WTC11 (cell line): ENCODE results near the gene SUPT3H. TPM values are rescaled to one million over a fixed set of nuclear protein-coding genes. Genes with fewer than 3 reads are reported as not detected.

Experiments
- ATAC-seq: fragments of 200-7000 bp; cut with Tn5 transposase; 2 replicates; pipeline ENCODE4 v1.10.0; 2021; ENCODE audit warnings: mild to moderate bottlenecking, moderate library complexity
- CTCF ChIA-PET: fragments of 300-600 bp; sonication (Branson Sonifier 250); formaldehyde crosslinking; loops from one replicate; lab custom pipeline; 2021; ENCODE audit warnings: antibody characterized with exemption; lab: Charles Lee
- POLR2A ChIA-PET: fragments of 350-600 bp; sonication (Branson Sonifier 250); formaldehyde crosslinking; loops from one replicate; lab custom pipeline; 2021; ENCODE audit warnings: antibody characterized with exemption; lab: Charles Lee
- DNase-seq: peaks from one replicate; pipeline ENCODE4 v3.0.0; 2021; ENCODE audit warnings: low spot score
- H3K27ac Mint-ChIP-seq: 2 replicates; pipeline ENCODE4 v1.8.0; 2021; ENCODE audit warnings: mixed read lengths
- H3K27me3 Mint-ChIP-seq: 2 replicates; pipeline ENCODE4 v1.8.0; 2021; ENCODE audit warnings: low read depth, mild to moderate bottlenecking, moderate library complexity, mixed read lengths
- H3K36me3 Mint-ChIP-seq: 2 replicates; pipeline ENCODE4 v1.8.0; 2021; ENCODE audit warnings: mixed read lengths
- H3K4me1 Mint-ChIP-seq: 2 replicates; pipeline ENCODE4 v1.8.0; 2022; ENCODE audit warnings: mixed read lengths
- H3K4me3 Mint-ChIP-seq: 2 replicates; pipeline ENCODE4 v1.8.0; 2021; ENCODE audit warnings: mild to moderate bottlenecking, moderate library complexity, mixed read lengths
- H3K9me3 Mint-ChIP-seq: 2 replicates; pipeline ENCODE4 v1.8.0; 2021; ENCODE audit warnings: mixed read lengths
- ELF4 ChIP-seq: sonication (generic); formaldehyde crosslinking; IDR thresholded peaks from 2 replicates; pipeline ENCODE4 v1.8.1; 2022; ENCODE audit warnings: low read depth, mild to moderate bottlenecking, moderate library complexity, missing genetic modification reagents
- EMX1 ChIP-seq: fragments of 250-450 bp; sonication (Bioruptor Pico); IDR thresholded peaks from 2 replicates; pipeline ENCODE4 v1.8.0; 2021; ENCODE audit warnings: mild to moderate bottlenecking
- JAZF1 ChIP-seq: fragments of 250-450 bp; sonication (Bioruptor Pico); IDR thresholded peaks from 2 replicates; pipeline ENCODE4 v1.9.0; 2021; ENCODE audit warnings: moderate library complexity, mild to moderate bottlenecking, inconsistent platforms
- NR2C2 ChIP-seq: sonication (generic); formaldehyde crosslinking; IDR thresholded peaks from 2 replicates; pipeline ENCODE4 v1.8.0; 2022; ENCODE audit warnings: mild to moderate bottlenecking, missing genetic modification reagents
- TEAD1 ChIP-seq: sonication (generic); formaldehyde crosslinking; IDR thresholded peaks from 2 replicates; pipeline ENCODE4 v1.8.0; 2022; ENCODE audit warnings: mild to moderate bottlenecking, missing genetic modification reagents
- TEAD4 ChIP-seq: sonication (generic); formaldehyde crosslinking; IDR thresholded peaks from 2 replicates; pipeline ENCODE4 v1.8.0; 2022; ENCODE audit warnings: mild to moderate bottlenecking, missing genetic modification reagents
- ZNF121 ChIP-seq: sonication (generic); formaldehyde crosslinking; IDR thresholded peaks from 2 replicates; pipeline ENCODE4 v1.8.0; 2023; ENCODE audit warnings: missing genetic modification reagents
- ZNF138 ChIP-seq: sonication (generic); formaldehyde crosslinking; conservative IDR thresholded peaks from 2 replicates; pipeline ENCODE4 v1.8.1; 2022; ENCODE audit warnings: mild to moderate bottlenecking, moderate library complexity, missing genetic modification reagents
- ZNF263 ChIP-seq: sonication (generic); formaldehyde crosslinking; IDR thresholded peaks from 2 replicates; pipeline ENCODE4 v1.8.1; 2022; ENCODE audit warnings: low read depth, mild to moderate bottlenecking, moderate library complexity, missing genetic modification reagents
- ZNF416 ChIP-seq: fragments of 250-450 bp; sonication (Bioruptor Pico); IDR thresholded peaks from 2 replicates; pipeline ENCODE4 v1.9.0; 2021; ENCODE audit warnings: mild to moderate bottlenecking, inconsistent platforms
- ZNF423 ChIP-seq: fragments of 250-450 bp; sonication (Bioruptor Pico); IDR thresholded peaks from 2 replicates; pipeline ENCODE4 v2.1.2; 2022; ENCODE audit warnings: mild to moderate bottlenecking, moderate library complexity
- total RNA-seq: library from RNA; stranded (reverse); gene quantifications from 3 replicates; pipeline ENCODE4 v1.2.3, GENCODE V29; 2021
- TF ChIP-seq, protein P1 (sequence below): sonication (generic); formaldehyde crosslinking; IDR thresholded peaks from 2 replicates; pipeline ENCODE4 v1.8.0; 2022; ENCODE audit warnings: missing genetic modification reagents
- TF ChIP-seq, protein P2 (sequence below): sonication (generic); formaldehyde crosslinking; IDR thresholded peaks from 2 replicates; pipeline ENCODE4 v1.8.1; 2022; ENCODE audit warnings: mild to moderate bottlenecking, missing genetic modification reagents, moderate library complexity, borderline replicate concordance
- TF ChIP-seq, protein P3 (sequence below): sonication (generic); formaldehyde crosslinking; IDR thresholded peaks from 2 replicates; pipeline ENCODE4 v1.8.0; 2022; ENCODE audit warnings: mild to moderate bottlenecking, missing genetic modification reagents
- TF ChIP-seq, protein P4 (sequence below): sonication (generic); formaldehyde crosslinking; IDR thresholded peaks from 2 replicates; pipeline ENCODE4 v1.8.1; 2022; ENCODE audit warnings: mild to moderate bottlenecking, moderate library complexity, missing genetic modification reagents
- TF ChIP-seq, protein P5 (sequence below): sonication (generic); formaldehyde crosslinking; IDR thresholded peaks from 2 replicates; pipeline ENCODE4 v1.8.0; 2023; ENCODE audit warnings: missing genetic modification reagents
- TF ChIP-seq, protein P6 (sequence below): sonication (generic); formaldehyde crosslinking; IDR thresholded peaks from 2 replicates; pipeline ENCODE4 v1.8.1; 2022; ENCODE audit warnings: low read depth, missing genetic modification reagents, borderline replicate concordance

Gene SUPT3H
- total RNA-seq, 1 experiment from 2014 or later, result 15.3 TPM

DNA sequence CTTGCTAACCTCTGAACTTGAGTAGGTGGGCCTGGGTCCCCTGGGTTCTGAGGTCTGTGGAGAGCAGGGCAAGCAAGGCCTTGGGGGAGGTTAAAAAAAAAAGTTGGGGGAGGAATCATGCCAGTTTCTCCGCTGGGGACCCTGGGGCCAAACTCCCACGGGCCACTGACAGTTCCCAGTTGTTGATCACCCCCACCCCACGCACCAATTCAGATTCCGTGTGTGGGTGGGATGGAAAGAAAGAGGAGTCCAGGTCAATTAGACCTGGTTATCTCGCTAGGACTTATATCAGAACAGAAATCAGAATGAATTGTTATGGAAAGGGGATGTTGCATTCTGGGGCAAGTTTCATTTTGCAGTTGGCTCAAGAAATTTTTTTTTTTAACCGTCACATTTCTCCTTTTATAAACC, 46.7 kb upstream of the SUPT3H start:
- no peak overlapping the region for H3K27ac Mint-ChIP-seq
- H3K36me3 Mint-ChIP-seq, result no peaks in the 10 kb centered on the region
- H3K4me1 Mint-ChIP-seq, result peaks cover 28% of the 10 kb centered on the region
- no peak for TF ChIP-seq ZNF138
- no peak for TF ChIP-seq NR2C2 (CRISPR knock-in tag)
- TF ChIP-seq ZNF263 (CRISPR knock-in tag), result no peak
- TF ChIP-seq, protein P1, sequence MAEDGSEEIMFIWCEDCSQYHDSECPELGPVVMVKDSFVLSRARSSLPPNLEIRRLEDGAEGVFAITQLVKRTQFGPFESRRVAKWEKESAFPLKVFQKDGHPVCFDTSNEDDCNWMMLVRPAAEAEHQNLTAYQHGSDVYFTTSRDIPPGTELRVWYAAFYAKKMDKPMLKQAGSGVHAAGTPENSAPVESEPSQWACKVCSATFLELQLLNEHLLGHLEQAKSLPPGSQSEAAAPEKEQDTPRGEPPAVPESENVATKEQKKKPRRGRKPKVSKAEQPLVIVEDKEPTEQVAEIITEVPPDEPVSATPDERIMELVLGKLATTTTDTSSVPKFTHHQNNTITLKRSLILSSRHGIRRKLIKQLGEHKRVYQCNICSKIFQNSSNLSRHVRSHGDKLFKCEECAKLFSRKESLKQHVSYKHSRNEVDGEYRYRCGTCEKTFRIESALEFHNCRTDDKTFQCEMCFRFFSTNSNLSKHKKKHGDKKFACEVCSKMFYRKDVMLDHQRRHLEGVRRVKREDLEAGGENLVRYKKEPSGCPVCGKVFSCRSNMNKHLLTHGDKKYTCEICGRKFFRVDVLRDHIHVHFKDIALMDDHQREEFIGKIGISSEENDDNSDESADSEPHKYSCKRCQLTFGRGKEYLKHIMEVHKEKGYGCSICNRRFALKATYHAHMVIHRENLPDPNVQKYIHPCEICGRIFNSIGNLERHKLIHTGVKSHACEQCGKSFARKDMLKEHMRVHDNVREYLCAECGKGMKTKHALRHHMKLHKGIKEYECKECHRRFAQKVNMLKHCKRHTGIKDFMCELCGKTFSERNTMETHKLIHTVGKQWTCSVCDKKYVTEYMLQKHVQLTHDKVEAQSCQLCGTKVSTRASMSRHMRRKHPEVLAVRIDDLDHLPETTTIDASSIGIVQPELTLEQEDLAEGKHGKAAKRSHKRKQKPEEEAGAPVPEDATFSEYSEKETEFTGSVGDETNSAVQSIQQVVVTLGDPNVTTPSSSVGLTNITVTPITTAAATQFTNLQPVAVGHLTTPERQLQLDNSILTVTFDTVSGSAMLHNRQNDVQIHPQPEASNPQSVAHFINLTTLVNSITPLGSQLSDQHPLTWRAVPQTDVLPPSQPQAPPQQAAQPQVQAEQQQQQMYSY (CRISPR knock-in tag), result no peak
- TF ChIP-seq, protein P2, sequence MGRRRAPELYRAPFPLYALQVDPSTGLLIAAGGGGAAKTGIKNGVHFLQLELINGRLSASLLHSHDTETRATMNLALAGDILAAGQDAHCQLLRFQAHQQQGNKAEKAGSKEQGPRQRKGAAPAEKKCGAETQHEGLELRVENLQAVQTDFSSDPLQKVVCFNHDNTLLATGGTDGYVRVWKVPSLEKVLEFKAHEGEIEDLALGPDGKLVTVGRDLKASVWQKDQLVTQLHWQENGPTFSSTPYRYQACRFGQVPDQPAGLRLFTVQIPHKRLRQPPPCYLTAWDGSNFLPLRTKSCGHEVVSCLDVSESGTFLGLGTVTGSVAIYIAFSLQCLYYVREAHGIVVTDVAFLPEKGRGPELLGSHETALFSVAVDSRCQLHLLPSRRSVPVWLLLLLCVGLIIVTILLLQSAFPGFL (CRISPR knock-in tag), result no peak
- no peak for TF ChIP-seq ELF4 (CRISPR knock-in tag)
- TF ChIP-seq, protein P3, sequence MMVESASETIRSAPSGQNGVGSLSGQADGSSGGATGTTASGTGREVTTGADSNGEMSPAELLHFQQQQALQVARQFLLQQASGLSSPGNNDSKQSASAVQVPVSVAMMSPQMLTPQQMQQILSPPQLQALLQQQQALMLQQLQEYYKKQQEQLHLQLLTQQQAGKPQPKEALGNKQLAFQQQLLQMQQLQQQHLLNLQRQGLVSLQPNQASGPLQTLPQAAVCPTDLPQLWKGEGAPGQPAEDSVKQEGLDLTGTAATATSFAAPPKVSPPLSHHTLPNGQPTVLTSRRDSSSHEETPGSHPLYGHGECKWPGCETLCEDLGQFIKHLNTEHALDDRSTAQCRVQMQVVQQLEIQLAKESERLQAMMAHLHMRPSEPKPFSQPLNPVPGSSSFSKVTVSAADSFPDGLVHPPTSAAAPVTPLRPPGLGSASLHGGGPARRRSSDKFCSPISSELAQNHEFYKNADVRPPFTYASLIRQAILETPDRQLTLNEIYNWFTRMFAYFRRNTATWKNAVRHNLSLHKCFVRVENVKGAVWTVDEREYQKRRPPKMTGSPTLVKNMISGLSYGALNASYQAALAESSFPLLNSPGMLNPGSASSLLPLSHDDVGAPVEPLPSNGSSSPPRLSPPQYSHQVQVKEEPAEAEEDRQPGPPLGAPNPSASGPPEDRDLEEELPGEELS, result no peak
- TF ChIP-seq, protein P4, sequence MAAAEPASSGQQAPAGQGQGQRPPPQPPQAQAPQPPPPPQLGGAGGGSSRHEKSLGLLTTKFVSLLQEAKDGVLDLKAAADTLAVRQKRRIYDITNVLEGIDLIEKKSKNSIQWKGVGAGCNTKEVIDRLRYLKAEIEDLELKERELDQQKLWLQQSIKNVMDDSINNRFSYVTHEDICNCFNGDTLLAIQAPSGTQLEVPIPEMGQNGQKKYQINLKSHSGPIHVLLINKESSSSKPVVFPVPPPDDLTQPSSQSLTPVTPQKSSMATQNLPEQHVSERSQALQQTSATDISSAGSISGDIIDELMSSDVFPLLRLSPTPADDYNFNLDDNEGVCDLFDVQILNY (CRISPR knock-in tag), result no peak
- no peak for TF ChIP-seq ZNF423 (CRISPR knock-in tag)
- TF ChIP-seq, protein P5, sequence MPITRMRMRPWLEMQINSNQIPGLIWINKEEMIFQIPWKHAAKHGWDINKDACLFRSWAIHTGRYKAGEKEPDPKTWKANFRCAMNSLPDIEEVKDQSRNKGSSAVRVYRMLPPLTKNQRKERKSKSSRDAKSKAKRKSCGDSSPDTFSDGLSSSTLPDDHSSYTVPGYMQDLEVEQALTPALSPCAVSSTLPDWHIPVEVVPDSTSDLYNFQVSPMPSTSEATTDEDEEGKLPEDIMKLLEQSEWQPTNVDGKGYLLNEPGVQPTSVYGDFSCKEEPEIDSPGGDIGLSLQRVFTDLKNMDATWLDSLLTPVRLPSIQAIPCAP (CRISPR knock-in tag), result no peak
- no peak for TF ChIP-seq TEAD4 (CRISPR knock-in tag)
- TF ChIP-seq ZNF121 (CRISPR knock-in tag), result no peak
- TF ChIP-seq EMX1 (CRISPR knock-in tag), result no peak
- DNase-seq (no peak), ATAC-seq (no peak)
- POLR2A ChIA-PET, result no interaction called here
- peak overlapping the region; percentile 87 for H3K4me3 Mint-ChIP-seq
- H3K9me3 Mint-ChIP-seq, result no peaks in the 10 kb centered on the region
- peaks cover 73% of the 10 kb centered on the region for H3K27me3 Mint-ChIP-seq
- CTCF ChIA-PET, result interaction anchor here (1.2 kb wide), 1 partner anchor 290 kb away, joined by 13 read pairs; no protein-coding TSS in a partner anchor

DNA sequence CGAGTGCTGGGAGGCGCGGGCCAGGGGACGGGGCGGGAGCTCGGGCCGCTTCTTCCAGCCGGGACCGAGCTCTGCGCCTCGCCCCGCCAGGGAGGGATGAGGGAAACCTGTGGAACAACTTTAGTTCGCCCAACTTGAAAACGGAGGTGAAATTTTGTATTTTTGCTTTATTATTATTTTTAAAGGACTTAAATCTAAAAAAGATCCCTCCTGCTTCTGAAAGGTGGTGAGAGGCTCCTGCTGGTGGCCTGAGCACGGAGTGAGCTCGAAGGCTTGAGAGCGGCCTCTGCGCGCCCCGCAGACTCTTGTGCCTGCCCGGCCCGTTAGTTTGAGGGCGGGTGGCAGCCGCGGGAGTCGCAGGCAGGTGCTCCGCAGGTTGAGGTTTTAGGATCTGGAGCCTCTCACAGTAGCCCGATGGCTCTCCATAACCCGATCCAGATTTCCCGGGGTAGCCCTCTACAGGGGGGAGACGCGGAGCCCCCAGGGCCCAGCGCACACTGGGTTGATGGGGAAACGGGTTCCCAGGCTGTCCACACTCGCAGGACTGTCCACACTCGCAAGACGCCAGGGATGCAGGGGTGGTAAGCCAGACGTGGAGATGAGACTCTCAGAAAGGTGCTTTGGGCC, 46.2 kb upstream of the SUPT3H start:
- Mint-ChIP-seq H3K4me3 (peak overlapping the region; percentile 87), H3K9me3 (no peaks in the 10 kb centered on the region), H3K27me3 (peaks cover 78% of the 10 kb centered on the region), H3K27ac (no peak overlapping the region), H3K4me1 (peaks cover 33% of the 10 kb centered on the region), H3K36me3 (no peaks in the 10 kb centered on the region)
- DNase-seq (peak; percentile 48), ATAC-seq (peak; percentile 8)
- POLR2A ChIA-PET, result no interaction called here
- TF ChIP-seq ZNF416 (CRISPR knock-in tag) (no peak), JAZF1 (CRISPR knock-in tag) (no peak), TEAD1 (CRISPR knock-in tag) (no peak), ZNF121 (CRISPR knock-in tag) (peak; percentile 60; the same call in 1 of the 2 replicates)
- TF ChIP-seq, protein P6, sequence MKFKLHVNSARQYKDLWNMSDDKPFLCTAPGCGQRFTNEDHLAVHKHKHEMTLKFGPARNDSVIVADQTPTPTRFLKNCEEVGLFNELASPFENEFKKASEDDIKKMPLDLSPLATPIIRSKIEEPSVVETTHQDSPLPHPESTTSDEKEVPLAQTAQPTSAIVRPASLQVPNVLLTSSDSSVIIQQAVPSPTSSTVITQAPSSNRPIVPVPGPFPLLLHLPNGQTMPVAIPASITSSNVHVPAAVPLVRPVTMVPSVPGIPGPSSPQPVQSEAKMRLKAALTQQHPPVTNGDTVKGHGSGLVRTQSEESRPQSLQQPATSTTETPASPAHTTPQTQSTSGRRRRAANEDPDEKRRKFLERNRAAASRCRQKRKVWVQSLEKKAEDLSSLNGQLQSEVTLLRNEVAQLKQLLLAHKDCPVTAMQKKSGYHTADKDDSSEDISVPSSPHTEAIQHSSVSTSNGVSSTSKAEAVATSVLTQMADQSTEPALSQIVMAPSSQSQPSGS, result no peak
- CTCF ChIA-PET, result interaction anchor here (0.9 to 1.2 kb wide), 4 partner anchors 46 to 768 kb away, joined by 3 to 13 read pairs (median 4); partner anchors contain the start of gene SUPT3H
